HG02798 (cell line): Measurements from ENCODE around the gene RAVER1.
"Not testable (repeated sequence)": the region's sequence is repeated elsewhere in the genome, so short reads cannot be mapped to it uniquely, and the experiment has no call there.

Source experiments
- ATAC-seq: cut with Tn5 transposase; IDR thresholded peaks from one replicate; pipeline ENCODE4 v1.9.1; 2021; ENCODE audit warnings: mild to moderate bottlenecking; ENCODE audit not compliant: unreplicated experiment, poor library complexity

RAVER1 gene

DNA sequence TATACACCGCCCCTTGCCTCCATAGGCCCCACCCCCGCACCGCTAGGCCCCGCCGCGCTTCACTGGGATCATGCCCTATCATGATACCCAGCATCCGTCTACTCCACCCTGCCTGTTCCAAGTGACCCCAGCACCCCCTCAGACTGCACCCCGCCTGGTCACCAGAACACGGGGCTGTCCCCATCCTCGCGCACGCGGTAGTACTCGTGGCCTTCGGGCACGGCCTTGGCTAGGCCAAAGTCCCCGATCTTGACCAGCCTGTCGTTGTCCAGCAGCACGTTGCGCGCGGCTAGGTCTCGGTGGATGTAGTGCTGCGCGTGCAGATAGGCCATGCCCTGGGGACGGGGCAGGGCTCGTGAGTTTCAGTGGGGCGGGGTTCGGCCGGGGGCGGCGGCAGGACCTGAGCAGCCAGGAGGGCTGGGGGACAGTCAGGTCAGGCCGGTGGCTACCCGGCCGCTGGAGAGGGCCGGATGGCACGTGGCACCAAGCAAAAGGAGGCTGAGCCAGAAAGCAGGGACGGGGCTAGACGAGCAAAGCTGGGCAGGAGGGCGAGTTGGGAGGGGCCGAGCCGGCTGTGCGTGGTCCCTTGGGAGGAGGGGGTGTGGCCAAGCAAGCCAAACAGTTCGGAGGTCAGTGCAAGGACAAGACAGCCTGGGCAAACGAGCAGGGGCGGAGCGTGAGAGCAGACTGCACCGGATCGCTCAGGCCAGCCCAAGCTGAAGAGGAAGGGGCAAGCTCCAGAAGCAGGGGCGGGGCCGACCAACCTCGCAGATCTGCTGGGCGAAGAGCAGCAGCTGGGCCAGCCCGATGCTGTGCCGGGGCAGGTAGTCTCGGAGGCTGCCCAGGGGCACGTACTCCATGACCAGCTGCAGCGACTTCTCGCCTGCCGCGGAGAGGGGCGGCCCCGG, 19.7 kb upstream of the RAVER1 start:
- ATAC-seq = no peak

DNA sequence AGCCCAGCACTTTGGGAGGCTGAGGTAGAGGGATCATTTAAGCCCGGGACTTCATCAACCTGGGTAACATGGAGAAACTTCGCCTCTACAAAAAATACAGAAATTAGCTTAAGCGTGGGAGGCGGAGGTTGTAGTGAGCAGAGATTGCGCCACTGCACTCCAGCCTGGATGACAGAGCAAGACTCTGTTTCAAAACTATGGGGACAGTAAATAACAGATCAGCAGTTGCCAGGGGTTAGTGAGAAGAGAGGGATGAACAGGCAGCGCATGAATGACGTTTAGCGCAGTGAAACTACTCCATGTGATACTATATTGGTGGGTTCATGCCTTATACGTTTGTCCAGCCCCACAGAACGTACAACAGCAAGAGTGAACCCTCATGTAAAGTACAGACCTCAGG, 13.2 kb upstream of the RAVER1 start:
- no peak for ATAC-seq

- no peak for ATAC-seq
Observed at GRCh38 chr19:10344780-10345179, 11.5 kb upstream of the RAVER1 start.

DNA sequence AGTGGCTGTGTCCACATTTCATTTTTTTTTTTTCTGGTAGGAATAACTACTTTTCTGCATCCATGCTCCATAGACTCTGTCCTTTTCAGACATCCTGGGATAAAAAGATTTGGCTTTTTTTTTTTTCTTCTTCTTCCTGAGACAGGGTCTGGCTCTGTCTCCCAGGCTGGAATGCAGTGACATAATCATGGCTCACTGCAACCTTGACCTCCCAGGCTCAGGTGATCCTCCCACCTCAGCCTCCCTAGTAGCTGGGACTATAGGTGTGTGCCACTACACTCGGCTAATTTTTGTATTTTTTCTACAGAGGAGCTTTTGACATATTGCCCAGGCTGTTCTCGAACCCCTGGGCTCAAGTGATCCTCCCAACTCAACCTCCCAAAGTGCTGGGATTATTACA, 10.2 kb upstream of the RAVER1 start:
- ATAC-seq = no peak

GRCh38 chr19:10339977-10340376, 6.6 kb upstream of the RAVER1 start:
- no peak for ATAC-seq

DNA sequence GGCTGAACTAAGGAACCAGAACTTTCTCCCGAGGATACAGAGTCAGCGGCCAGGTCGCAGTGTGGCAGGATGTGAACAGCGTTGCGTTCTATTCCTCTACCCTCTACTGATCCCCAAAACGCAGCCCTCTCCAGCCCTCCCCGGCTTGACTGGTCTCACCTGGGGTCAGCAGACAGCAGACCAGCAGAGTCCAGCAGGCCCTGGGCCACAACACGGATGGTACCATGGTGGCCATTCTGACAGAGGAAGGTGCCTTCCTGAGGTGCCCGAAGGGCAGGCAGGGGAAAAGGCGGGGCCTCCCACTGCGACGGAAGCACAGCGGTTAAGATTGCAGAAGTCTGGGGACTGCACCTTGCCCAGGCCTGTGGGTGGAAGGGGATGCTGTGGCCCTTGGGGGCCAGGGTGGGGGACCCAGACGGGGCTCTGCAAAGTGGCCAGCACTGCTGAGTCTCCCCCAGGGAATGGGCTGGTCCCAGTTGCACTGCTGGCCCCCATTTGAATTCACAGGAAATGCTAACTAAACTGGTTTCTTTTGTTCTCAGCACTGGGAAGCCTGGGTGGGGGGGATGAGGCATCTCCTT, 6.1 kb upstream of the RAVER1 start, which contains the start of gene ICAM3:
Gene ICAM3, minus strand, starts transcription at position 245 of the 581 bp plus-strand sequence. Its CDS starts 10 bp downstream, at position 235.
- peak; percentile 73 for ATAC-seq

DNA sequence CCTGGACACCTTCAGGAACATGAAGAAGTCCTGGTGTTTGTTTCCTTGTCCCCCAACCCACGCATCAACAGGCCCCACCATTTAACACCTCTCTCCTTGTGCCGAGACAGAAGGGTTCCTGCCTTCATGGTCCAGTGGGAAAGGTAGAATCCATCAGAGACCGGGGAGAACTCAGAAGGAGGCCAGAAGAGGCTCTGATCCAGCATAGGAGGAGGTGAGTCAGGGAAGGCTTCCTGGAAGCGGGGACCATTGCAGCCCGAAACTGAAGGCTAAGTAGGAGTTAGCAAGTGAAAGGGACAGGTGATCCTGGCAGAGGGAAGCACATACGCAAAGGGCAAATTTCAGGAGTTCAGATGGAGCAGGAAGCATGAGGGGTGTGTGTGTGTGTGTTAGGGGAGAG, 5.6 kb upstream of the RAVER1 start:
- no peak for ATAC-seq

- ATAC-seq = not testable (repeated sequence)
Observed at GRCh38 chr19:10336725-10337124, 3.4 kb upstream of the RAVER1 start.

DNA sequence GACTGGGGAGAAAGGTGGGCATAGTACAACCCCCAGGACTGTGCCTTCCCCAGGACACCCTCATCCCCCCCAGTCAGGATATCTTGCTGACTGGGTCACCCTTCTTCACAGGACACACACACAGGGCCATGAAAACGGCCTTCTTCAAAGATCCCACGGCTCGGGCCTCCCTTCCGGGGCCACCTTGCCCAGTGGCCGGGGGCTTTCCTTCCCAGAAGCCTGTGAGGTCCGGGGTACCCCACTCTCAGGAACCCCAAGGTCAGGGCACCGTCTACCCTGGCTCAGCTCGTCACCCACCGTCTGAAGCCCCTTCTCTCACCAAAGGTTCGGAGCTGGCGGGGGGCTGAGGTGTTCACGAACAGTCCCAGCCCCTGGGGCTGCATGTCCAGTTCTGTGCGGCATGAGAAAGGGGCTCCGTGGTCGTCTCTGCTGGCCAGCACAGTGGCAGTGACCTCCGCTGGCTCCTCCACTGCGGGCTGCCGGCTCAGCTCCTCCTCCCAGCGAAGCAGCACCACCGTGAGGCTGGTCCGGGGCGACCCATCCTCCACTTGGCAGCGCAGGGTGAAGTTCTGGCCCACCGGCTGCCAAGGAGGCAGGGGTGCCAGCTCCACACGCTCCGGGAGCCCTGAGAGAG, 2.1 kb upstream of the RAVER1 start:
- ATAC-seq = no peak

GRCh38 chr19:10334588-10335351, 1.4 kb upstream of the RAVER1 start:
- no peak for ATAC-seq

DNA sequence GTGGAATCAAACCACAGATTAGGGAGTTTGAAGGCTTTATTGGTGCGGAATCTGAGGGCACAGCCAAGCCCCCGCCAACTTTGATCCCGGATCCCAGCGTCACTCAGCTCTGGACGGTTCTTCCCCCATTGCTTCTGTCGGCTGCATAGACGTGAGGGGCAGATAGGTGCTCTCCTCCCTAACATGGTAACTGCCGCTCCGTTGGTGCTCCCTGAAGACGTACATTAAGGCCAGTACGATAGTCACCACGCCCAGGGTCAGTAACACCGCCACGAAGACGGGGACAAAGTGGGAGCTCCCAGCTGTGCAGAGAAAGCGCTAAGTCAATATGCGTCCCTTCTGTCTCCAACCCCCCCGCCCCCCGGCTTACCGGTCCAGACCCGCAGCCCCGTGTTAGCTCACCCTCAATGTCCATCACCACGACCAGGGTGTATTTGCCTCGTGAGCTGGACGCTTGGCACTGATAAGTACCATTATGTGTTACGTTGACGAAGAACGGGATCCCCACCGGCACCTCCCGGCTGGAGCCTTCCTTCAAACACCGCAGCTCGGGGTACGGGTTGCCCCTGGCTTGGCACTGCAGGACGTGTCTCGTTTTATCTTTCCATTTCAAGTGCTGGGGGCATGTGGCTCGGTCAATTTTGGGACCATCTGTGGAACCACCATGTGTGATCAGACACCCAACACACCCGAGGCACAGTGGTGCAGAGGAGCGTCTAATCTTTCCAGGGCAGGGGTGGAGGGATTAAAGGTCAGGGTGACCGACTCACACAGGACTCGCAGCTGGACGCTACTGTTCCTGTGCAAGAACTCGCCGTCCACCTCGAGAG, 644 bp upstream of the RAVER1 start:
- no peak for ATAC-seq

DNA sequence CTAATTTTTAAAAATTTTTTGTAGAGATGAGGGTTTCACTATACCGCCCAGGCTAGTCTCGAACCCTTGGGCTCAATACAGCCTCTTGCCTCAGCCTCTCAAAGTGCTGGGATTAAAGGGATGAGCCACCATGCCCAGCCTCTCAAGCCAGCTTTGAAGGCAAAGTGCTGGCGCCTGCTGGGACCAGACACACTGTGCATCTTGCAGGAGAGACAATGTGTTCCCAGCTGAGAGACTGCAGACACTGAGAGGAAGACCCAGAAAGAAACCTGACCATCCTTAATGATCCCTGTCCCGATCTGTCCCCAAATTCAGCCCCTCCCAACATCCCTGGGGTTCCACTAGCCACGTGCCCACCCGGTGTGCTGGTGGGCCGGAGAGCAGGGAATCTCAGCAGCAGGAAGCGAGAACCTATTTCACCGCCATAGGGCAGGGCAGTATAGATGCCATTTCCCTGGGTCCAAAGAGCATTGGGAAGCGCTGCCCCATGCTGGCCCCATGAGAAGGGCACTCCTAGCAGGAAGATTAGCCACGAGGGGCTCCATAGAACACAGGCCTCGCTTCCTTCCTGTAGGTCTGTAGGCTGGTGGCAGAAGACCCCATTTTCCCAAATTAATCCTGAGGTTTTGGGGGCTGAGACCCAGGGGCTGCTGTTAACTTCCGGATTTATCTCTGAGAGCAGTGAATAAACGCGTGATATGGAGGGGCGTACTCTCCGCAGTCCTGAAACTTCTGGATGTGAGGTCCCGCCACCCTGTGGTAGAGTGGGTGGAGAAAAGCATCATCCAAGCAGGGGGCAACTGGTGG, 968 bp downstream of the RAVER1 start:
- no peak for ATAC-seq

DNA sequence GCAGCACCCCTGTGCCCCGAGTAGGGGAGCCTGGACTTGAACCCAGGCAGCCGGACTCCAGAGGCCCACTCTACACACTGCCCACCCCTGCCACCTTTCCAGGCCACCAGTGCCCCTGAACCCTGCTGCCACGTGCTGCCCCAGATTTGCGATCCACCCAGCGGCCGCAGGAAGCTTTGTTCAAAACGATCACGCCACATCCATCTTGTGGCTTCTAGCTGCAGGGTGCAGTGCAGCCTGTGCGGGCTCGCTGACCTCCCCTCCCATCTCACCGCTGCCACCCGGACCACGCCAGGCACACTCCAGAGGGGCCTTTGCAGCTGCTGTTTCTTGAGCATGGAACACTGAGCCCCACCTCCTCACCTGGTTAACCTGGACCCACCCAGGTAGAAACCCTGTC, 3.8 kb downstream of the RAVER1 start:
- ATAC-seq = no peak

DNA sequence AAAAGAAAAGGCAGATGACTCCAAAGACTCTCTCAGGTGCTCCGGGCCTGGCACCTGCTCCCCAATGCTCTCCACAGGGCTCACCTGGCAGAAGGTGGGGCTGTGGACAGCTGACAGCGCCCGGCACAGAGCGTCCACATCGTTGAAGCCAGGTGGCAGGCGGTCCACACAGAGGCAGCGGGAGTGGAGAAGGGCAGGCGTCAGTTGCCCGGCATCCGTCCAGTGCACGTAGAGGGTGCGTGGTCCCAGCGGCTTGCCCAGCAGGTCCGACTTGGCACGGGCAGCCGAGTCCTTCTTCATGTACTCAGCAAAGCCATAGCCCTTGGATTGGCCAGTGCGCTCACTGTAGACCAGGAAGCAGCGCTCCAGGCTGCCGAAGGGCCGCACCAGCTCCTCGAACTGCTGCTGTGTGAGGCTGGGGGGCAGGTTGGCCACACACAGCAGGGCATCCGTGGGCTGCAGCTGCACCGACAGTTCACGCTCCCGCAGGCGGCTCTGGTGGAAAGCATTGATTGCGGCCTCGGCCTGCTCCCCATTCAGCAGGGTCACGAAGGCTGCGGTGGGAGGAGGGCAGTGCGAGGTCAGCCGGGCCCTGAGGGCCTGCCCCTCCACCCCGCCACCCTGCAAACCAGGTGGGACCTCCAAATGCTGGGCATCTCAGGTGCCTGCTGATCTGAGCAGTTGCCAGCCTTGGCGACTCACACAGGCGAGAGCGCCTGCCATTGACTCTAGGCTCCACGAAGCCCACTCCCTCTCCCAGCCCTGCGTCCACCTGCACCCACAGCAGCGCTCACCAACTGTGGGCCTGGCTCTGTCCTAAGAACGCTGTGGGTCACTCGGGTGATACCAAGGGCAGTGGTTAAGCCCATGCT, 4.5 kb downstream of the RAVER1 start:
- no peak for ATAC-seq

DNA sequence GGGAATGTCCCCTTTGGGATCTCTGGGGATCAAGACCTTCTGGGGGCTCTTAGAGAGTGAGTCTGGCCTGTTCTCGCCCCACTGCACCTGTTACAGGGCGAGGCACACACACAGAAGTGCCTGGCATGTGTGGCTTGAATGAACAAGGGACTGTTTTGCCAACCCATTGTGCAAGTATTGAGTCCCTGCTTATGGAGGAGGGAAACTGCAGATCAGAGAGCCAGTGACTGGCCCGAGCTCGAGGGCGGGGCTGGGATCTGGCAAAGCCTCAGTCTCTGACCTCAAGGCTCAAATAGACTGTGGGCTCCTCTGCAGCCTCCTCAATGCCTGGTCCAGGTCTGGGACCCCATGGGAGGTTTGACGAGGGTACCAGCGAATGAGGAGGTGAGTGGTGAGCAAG, 5.5 kb downstream of the RAVER1 start:
- ATAC-seq = no peak

DNA sequence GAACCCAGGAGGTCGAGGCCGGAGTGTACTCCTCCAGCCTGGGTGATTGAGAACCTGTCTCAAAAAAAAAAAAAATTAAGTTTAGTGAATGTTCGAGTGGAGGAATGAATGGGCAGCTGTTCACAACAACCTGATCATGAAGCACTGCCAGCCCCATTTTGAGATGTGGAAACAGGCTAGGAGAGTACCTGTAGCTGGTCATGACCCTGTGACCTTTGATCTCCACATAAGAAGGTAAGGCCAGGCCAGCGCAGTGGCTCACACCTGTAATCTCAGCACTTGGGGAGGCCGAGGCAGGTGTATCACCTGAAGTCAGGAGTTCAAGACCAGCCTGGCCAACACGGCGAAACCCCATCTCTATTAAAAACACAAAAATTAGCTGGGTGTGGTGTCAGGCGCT, 7.6 kb downstream of the RAVER1 start:
- no peak for ATAC-seq

DNA sequence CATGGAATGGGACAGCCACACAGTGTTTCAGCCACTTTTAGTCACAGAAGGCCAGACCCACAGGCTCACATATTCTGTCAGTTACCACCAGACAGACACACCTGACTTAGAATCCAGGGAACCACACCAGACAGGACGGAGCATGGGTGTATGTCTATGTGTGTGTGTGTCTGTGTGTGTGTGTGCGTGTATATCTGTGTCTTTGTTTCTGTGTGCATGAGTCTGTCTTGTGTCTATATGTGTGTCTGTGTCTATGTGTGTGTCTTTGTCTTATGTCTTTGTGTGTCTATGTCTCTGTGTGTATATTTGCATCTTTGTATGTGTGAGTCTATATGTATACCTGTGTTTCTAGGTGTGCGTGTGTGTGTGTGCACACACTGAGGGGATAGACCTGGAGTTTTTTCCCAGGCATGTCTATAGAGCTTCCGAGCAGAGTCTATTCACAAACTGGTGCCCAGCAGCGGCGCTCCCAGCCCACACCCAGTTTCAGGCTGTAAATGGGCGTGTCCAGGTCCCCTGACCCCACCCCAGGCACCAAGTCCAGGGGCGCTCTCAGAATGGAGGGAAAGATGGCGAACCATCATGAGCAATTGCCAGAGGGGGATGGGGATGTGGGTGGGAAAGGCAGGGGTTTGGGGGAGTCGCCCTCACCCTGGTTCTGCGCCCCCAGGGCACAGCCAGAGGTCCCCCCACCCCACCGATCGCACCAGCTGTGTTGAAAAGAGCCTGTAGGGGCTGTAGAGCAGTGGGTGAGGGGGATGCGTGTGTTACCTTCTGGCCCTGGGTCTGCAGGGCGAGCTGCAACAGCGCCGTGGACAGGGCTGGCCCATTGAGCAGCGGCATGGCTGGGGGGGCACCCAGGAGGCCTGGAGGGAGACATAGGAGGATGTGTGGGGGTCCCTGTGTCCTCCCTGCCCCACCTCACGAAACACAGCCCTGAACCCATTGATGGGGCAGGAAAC, 11.2 kb downstream of the RAVER1 start:
- no peak for ATAC-seq
